ENCODE results near the gene KIF16B.

- TF ChIP-seq, protein P1, sequence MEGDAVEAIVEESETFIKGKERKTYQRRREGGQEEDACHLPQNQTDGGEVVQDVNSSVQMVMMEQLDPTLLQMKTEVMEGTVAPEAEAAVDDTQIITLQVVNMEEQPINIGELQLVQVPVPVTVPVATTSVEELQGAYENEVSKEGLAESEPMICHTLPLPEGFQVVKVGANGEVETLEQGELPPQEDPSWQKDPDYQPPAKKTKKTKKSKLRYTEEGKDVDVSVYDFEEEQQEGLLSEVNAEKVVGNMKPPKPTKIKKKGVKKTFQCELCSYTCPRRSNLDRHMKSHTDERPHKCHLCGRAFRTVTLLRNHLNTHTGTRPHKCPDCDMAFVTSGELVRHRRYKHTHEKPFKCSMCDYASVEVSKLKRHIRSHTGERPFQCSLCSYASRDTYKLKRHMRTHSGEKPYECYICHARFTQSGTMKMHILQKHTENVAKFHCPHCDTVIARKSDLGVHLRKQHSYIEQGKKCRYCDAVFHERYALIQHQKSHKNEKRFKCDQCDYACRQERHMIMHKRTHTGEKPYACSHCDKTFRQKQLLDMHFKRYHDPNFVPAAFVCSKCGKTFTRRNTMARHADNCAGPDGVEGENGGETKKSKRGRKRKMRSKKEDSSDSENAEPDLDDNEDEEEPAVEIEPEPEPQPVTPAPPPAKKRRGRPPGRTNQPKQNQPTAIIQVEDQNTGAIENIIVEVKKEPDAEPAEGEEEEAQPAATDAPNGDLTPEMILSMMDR (IDR thresholded peaks at IDR 0.05), result no peak
- TF ChIP-seq POLR2A (IDR thresholded peaks at IDR 0.05) (no peak), POLR2AphosphoS5 (IDR thresholded peaks at IDR 0.05) (no peak)
These were observed 115.7 kb downstream of the KIF16B start for GRCh38 chr20:16457514-16457913.

Measured in sigmoid colon (tissue), 4 donors.